Muscle layer of colon (tissue), 2 donors: ENCODE data around the gene INPP5A.
"Not testable (repeated sequence)": the region's sequence is repeated elsewhere in the genome, so short reads cannot be mapped to it uniquely, and the experiment has no call there.

Experiments used
- H3K27ac ChIP-seq: one replicate; pipeline ENCODE4 v1.7.0; 2013; ENCODE audit warnings: low read depth, mild to moderate bottlenecking, low read length, moderate library complexity
- H3K27me3 ChIP-seq, 2 donors: one replicate each; pipeline ENCODE4 v1.7.0; 2013; ENCODE audit warnings: low read length in 2 of 2, mild to moderate bottlenecking in 2 of 2; ENCODE audit not compliant: insufficient read depth in 2 of 2, control insufficient read depth in 1 of 2
- H3K36me3 ChIP-seq: one replicate; pipeline ENCODE4 v1.7.0; 2013; ENCODE audit warnings: mild to moderate bottlenecking, low read length; ENCODE audit not compliant: insufficient read depth
- H3K4me1 ChIP-seq: one replicate; pipeline ENCODE4 v1.7.0; 2013; ENCODE audit warnings: mild to moderate bottlenecking, low read length; ENCODE audit not compliant: insufficient read depth
- H3K4me3 ChIP-seq, 2 donors: one replicate each; pipeline ENCODE4 v1.7.0; 2013; ENCODE audit warnings: low read length in 2 of 2, low read depth in 1 of 2, mild to moderate bottlenecking in 1 of 2, moderate library complexity in 1 of 2
- H3K9ac ChIP-seq: one replicate; pipeline ENCODE4 v1.7.0; 2013; ENCODE audit warnings: low read length
- H3K9me3 ChIP-seq: one replicate; pipeline ENCODE4 v1.7.0; 2013; ENCODE audit warnings: mild to moderate bottlenecking, low read length
- donor health status: abdominal sarcoma.
- donor health status: Adenocarcinoma of cecum.

INPP5A gene

GRCh38 chr10:132667342-132668047, 129.9 kb downstream of the INPP5A start:
- Histone ChIP-seq H3K4me1 (no peaks in the 10 kb centered on the region), H3K9ac (no peak overlapping the region), H3K36me3 (peaks cover 7% of the 10 kb centered on the region), H3K27me3 (no peaks in the 10 kb centered on the region), H3K9me3 (no peaks in the 10 kb centered on the region), H3K27ac (no peak overlapping the region), H3K4me3 (no peak overlapping the region)

GRCh38 chr10:132668048-132668394, 130.4 kb downstream of the INPP5A start:
- H3K36me3 ChIP-seq: peaks cover 7% of the 10 kb centered on the region
- H3K9me3 ChIP-seq: no peaks in the 10 kb centered on the region
- no peak overlapping the region for H3K4me3 ChIP-seq
- no peaks in the 10 kb centered on the region for H3K4me1 ChIP-seq
- no peak overlapping the region for H3K27ac ChIP-seq
- H3K27me3 ChIP-seq: no peaks in the 10 kb centered on the region
- no peak overlapping the region for H3K9ac ChIP-seq

GRCh38 chr10:132669208-132669861, 131.7 kb downstream of the INPP5A start:
- Histone ChIP-seq H3K9ac (no peak overlapping the region), H3K36me3 (peaks cover 5% of the 10 kb centered on the region), H3K4me3 (no peak overlapping the region), H3K27ac (no peak overlapping the region), H3K27me3 (no peaks in the 10 kb centered on the region), H3K9me3 (no peaks in the 10 kb centered on the region), H3K4me1 (no peaks in the 10 kb centered on the region)

- H3K9me3 ChIP-seq: no peaks in the 10 kb centered on the region
- peaks cover 3% of the 10 kb centered on the region for H3K36me3 ChIP-seq
- no peaks in the 10 kb centered on the region for H3K27me3 ChIP-seq
- no peak overlapping the region for H3K4me3 ChIP-seq
- no peak overlapping the region for H3K27ac ChIP-seq
- H3K9ac ChIP-seq: no peak overlapping the region
- no peaks in the 10 kb centered on the region for H3K4me1 ChIP-seq
These were observed 133.1 kb downstream of the INPP5A start for GRCh38 chr10:132670546-132671227.

GRCh38 chr10:132671228-132672154, 133.9 kb downstream of the INPP5A start:
- Histone ChIP-seq H3K27ac (no peak overlapping the region), H3K9me3 (no peaks in the 10 kb centered on the region), H3K4me3 (no peak overlapping the region), H3K4me1 (no peaks in the 10 kb centered on the region), H3K27me3 (no peaks in the 10 kb centered on the region), H3K36me3 (peaks cover 3% of the 10 kb centered on the region), H3K9ac (no peak overlapping the region)

GRCh38 chr10:132673746-132674145, 136.2 kb downstream of the INPP5A start:
- not testable (repeated sequence) for H3K4me3 ChIP-seq, H3K9me3 ChIP-seq, H3K9ac ChIP-seq, H3K4me1 ChIP-seq, H3K27me3 ChIP-seq, H3K27ac ChIP-seq, H3K36me3 ChIP-seq

GRCh38 chr10:132674311-132674710, 136.7 kb downstream of the INPP5A start:
- no peak overlapping the region for H3K9ac ChIP-seq
- H3K9me3 ChIP-seq: no peaks in the 10 kb centered on the region
- H3K4me1 ChIP-seq: no peaks in the 10 kb centered on the region
- no peaks in the 10 kb centered on the region for H3K27me3 ChIP-seq
- H3K4me3 ChIP-seq: no peak overlapping the region
- peaks cover 3% of the 10 kb centered on the region for H3K36me3 ChIP-seq
- H3K27ac ChIP-seq: no peak overlapping the region

GRCh38 chr10:132675031-132675740, 137.6 kb downstream of the INPP5A start:
- no peaks in the 10 kb centered on the region for H3K4me1 ChIP-seq
- no peaks in the 10 kb centered on the region for H3K27me3 ChIP-seq
- peaks cover 3% of the 10 kb centered on the region for H3K36me3 ChIP-seq
- H3K9me3 ChIP-seq: no peaks in the 10 kb centered on the region
- H3K27ac ChIP-seq: no peak overlapping the region
- H3K4me3 ChIP-seq: no peak overlapping the region
- no peak overlapping the region for H3K9ac ChIP-seq

GRCh38 chr10:132676193-132676891, 138.8 kb downstream of the INPP5A start:
- peaks cover 3% of the 10 kb centered on the region for H3K36me3 ChIP-seq
- H3K27me3 ChIP-seq: no peaks in the 10 kb centered on the region
- no peaks in the 10 kb centered on the region for H3K9me3 ChIP-seq
- no peak overlapping the region for H3K27ac ChIP-seq
- no peak overlapping the region for H3K9ac ChIP-seq
- H3K4me3 ChIP-seq: no peak overlapping the region
- H3K4me1 ChIP-seq: no peaks in the 10 kb centered on the region

GRCh38 chr10:132677096-132677472, 139.5 kb downstream of the INPP5A start:
- Histone ChIP-seq H3K9me3 (no peaks in the 10 kb centered on the region), H3K4me3 (no peak overlapping the region), H3K4me1 (no peaks in the 10 kb centered on the region), H3K27me3 (no peaks in the 10 kb centered on the region), H3K9ac (no peak overlapping the region), H3K36me3 (no peaks in the 10 kb centered on the region), H3K27ac (no peak overlapping the region)
